Nephron (organoid): ENCODE measurements around the gene CFAP65.

Source experiments
- H3K27ac Mint-ChIP-seq, 3 experiments: 2 replicates each; pipeline ENCODE4 v1.8.0; 2020; ENCODE audit warnings: mixed read lengths in 3 of 3, mild to moderate bottlenecking in 2 of 3, moderate library complexity in 1 of 3
- H3K27me3 Mint-ChIP-seq: 2 replicates; pipeline ENCODE4 v1.8.0; 2021; ENCODE audit warnings: low read depth, mild to moderate bottlenecking, moderate library complexity, mixed read lengths
- H3K36me3 Mint-ChIP-seq: 2 replicates; pipeline ENCODE4 v1.8.0; 2020; ENCODE audit warnings: low read depth, mixed read lengths
- H3K4me1 Mint-ChIP-seq: 2 replicates; pipeline ENCODE4 v1.8.0; 2020; ENCODE audit warnings: mixed read lengths
- H3K4me3 Mint-ChIP-seq, 3 experiments: 2 replicates each; pipeline ENCODE4 v1.8.0; 2020; ENCODE audit warnings: mild to moderate bottlenecking in 3 of 3, mixed read lengths in 3 of 3, moderate library complexity in 2 of 3
- H3K9me3 Mint-ChIP-seq: 2 replicates; pipeline ENCODE4 v1.8.0; 2020; ENCODE audit warnings: mixed read lengths
- TF ChIP-seq, protein P1 (sequence below), 3 experiments: fragments of 200-600 bp; sonication (generic); IDR thresholded peaks; one replicate each; pipeline ENCODE4 v1.5.0; 2021; ENCODE audit warnings: antibody characterized with exemption in 3 of 3; ENCODE audit not compliant: unreplicated experiment in 3 of 3

Gene CFAP65

DNA sequence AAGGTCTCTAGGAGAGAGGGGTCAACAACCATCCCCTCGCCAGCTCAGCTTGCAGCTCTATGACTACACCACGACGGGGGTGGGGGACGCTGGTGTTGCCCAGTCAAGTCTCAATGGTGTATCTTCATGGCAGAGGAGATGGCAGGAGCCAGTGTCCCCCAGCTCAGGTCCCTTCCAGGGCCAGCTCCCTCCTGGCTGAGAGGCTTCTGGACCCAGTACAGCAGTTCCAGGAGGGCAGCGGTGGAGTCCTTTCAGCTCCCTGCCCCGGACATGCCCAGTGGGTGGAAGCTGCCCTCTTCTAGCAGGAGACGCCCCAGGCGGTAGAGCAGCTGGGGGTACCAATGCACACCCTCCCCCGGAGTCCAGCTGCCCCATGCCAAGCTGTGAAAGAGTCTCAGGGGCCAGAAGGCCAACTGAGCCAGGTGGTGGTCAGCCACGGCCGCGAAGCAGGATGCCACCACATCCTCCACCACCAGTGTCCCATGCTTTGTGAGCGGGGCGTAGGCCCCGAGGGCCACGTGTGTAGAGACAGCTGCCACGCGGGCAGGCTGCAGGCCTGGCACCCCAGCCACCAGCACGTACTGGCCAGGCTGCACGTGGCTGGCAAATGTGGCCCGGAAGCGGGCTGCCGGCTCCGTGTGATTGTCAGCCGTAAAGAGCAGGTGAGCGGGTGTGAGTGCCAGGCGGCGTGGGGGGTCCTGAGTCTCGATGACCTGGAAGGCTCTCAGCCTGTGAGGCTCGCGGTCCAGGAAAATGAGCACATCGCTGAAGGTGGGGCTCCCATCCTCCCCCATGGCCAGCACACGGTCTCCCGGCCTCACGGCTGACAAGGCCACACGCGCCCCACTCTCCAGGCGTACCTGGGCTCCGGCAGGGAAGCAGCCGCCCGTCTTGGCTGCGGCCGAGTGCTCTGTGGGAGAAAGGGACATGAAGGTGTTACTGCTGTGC lies 13.9 kb upstream of the CFAP65 start:
- Mint-ChIP-seq H3K36me3 (no peaks in the 10 kb centered on the region), H3K27ac (no peak overlapping the region), H3K4me3 (no peak overlapping the region), H3K4me1 (no peaks in the 10 kb centered on the region), H3K9me3 (no peaks in the 10 kb centered on the region), H3K27me3 (peaks cover 97% of the 10 kb centered on the region)
- TF ChIP-seq, protein P1, sequence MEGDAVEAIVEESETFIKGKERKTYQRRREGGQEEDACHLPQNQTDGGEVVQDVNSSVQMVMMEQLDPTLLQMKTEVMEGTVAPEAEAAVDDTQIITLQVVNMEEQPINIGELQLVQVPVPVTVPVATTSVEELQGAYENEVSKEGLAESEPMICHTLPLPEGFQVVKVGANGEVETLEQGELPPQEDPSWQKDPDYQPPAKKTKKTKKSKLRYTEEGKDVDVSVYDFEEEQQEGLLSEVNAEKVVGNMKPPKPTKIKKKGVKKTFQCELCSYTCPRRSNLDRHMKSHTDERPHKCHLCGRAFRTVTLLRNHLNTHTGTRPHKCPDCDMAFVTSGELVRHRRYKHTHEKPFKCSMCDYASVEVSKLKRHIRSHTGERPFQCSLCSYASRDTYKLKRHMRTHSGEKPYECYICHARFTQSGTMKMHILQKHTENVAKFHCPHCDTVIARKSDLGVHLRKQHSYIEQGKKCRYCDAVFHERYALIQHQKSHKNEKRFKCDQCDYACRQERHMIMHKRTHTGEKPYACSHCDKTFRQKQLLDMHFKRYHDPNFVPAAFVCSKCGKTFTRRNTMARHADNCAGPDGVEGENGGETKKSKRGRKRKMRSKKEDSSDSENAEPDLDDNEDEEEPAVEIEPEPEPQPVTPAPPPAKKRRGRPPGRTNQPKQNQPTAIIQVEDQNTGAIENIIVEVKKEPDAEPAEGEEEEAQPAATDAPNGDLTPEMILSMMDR (IDR thresholded peaks at IDR 0.05; ENCODE audit: unreplicated experiment in 3 of 3): no peak

DNA sequence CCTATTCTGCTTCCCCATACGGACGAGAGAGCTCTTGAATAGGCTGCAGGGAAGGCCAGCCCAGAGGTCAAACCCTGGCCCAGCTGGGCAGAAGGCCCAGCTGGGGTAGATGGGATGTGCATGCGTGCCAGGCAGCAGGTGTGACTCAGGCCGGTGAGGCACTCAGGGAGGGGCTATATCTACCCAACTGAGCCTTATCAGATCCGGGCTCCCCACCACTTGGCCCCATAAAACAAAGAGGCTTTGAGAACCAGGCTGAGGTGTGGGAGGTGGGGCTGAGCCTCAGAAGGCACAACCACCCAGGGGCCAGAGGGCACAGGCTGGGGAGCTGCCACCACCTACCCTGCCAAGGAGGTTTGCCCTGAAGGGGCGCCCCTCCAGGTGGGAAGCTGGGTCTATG lies 8.0 kb upstream of the CFAP65 start:
- Mint-ChIP-seq H3K9me3 (no peaks in the 10 kb centered on the region), H3K4me3 (no peak overlapping the region), H3K27me3 (peaks cover 79% of the 10 kb centered on the region), H3K36me3 (no peaks in the 10 kb centered on the region), H3K27ac (no peak overlapping the region), H3K4me1 (no peaks in the 10 kb centered on the region)
- TF ChIP-seq, protein P1 (IDR thresholded peaks at IDR 0.05; ENCODE audit: unreplicated experiment in 3 of 3): no peak

DNA sequence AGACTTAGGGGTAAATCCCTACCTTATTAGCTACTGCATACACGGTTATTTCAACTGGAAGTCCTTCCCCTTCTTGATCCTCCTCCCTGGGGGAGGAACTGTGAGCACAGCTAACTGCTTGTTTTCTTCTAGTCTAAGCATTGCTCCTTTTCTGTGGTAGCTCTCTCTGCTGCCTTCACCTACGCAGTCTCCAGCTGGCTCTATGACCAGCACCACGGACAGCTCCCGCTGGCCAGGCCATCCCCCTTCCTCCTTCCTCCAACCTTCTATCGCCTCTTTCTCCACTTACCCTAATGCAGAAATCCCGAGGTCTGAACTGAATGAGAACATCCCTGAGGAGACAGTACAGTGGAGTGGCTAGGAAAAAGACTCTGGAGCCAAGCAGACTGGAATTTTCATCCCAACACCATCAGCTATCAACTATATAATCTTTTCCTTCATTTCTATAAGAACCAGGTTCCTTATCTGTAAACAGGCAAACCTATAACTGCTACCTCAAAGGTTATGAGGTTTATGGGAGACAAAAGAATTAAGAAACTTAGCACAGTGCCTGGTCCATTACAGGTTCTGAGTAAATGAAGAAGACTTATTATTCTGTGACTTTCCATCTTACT lies 4.7 kb upstream of the CFAP65 start:
- no peak overlapping the region for H3K4me3 Mint-ChIP-seq
- H3K27ac Mint-ChIP-seq: no peak overlapping the region
- no peaks in the 10 kb centered on the region for H3K9me3 Mint-ChIP-seq
- TF ChIP-seq, protein P1 (IDR thresholded peaks at IDR 0.05; ENCODE audit: unreplicated experiment in 3 of 3): no peak
- peaks cover 80% of the 10 kb centered on the region for H3K27me3 Mint-ChIP-seq
- peaks cover 5% of the 10 kb centered on the region for H3K4me1 Mint-ChIP-seq
- H3K36me3 Mint-ChIP-seq: no peaks in the 10 kb centered on the region

DNA sequence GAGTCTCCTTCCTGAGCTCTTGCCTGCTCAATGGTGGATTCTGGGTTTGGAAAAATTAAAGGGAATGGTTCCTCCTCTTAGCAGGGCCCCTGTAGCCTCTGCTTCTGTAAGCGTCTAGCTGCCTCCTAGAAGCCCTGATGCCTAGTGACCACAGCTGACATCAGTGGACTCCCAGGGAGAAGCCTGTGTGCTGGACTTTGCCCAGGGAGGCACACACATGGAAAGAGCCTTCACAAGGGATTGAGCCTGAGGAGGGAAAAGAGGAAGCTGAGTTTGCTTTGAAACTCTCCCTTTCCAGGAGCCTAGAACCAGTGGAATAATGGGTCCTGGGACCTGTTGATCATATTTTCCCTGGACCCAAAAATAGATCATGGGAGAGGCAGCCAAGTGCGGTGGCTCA lies 1.4 kb upstream of the CFAP65 start:
- Mint-ChIP-seq H3K27me3 (peaks cover 83% of the 10 kb centered on the region), H3K9me3 (no peaks in the 10 kb centered on the region), H3K36me3 (no peaks in the 10 kb centered on the region), H3K27ac (no peak overlapping the region), H3K4me3 (no peak overlapping the region), H3K4me1 (peaks cover 6% of the 10 kb centered on the region)
- TF ChIP-seq, protein P1 (IDR thresholded peaks at IDR 0.05; ENCODE audit: unreplicated experiment in 3 of 3): no peak

DNA sequence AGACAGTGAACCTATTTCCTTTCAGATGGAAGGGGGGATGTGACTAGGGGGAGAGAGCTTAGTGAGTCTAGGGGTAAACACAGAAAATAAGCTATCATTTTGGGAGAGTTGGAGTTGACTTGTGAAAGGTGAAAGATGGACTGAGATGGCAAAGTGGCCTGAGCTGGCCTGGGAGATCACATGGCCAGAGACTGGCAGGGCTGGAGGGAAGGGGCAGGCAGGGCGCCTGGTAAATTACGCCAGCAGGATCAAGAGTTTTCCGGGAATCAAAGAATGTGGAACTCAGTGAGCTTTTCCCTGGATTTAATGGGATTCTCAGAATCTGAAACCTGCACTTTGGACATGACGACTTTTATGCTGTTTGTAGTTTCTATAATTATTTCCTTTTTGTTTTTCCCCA lies 841 bp upstream of the CFAP65 start:
- H3K36me3 Mint-ChIP-seq: no peaks in the 10 kb centered on the region
- H3K27ac Mint-ChIP-seq: no peak overlapping the region
- H3K27me3 Mint-ChIP-seq: peaks cover 83% of the 10 kb centered on the region
- TF ChIP-seq, protein P1 (IDR thresholded peaks at IDR 0.05; ENCODE audit: unreplicated experiment in 3 of 3): no peak
- H3K4me1 Mint-ChIP-seq: peaks cover 6% of the 10 kb centered on the region
- H3K4me3 Mint-ChIP-seq: no peak overlapping the region
- H3K9me3 Mint-ChIP-seq: no peaks in the 10 kb centered on the region
